Breast epithelium (tissue), 4 donors: ENCODE results near the gene DAPK3. TPM values are rescaled to one million over a fixed set of nuclear protein-coding genes. Genes with fewer than 3 reads are reported as not detected.
A peak's percentile ranks its signal among the peaks of the same experiment; 100 is the strongest.
"Not testable (repeated sequence)": the region's sequence is repeated elsewhere in the genome, so short reads cannot be mapped to it uniquely, and the experiment has no call there.

Source experiments
- DNase-seq, 2 donors: peaks; one replicate each; pipeline ENCODE4 v3.0.0-alpha.2; 2019; ENCODE audit warnings: low spot score in 2 of 2
- H3K27ac ChIP-seq, 2 donors: fragments of 200-600 bp; sonication (generic) in 1 of 2; one replicate each; pipeline ENCODE4 v1.5.1; 2016 to 2019; ENCODE audit warnings: mild to moderate bottlenecking in 1 of 2
- H3K27me3 ChIP-seq, 2 donors: fragments of 200-600 bp; sonication (generic) in 1 of 2; one replicate each; pipeline versions ENCODE4 v1.5.1 to v1.6.0; 2017 to 2019; ENCODE audit warnings: control low read depth in 1 of 2, mild to moderate bottlenecking in 1 of 2
- H3K36me3 ChIP-seq: fragments of 200-600 bp; one replicate; pipeline ENCODE4 v1.5.1; 2019
- H3K4me1 ChIP-seq, 2 donors: fragments of 200-600 bp; sonication (generic); one replicate each; pipeline ENCODE4 v1.5.1; 2016 to 2019; ENCODE audit warnings: control low read depth in 1 of 2
- H3K4me3 ChIP-seq, 3 donors: fragments of 200-600 bp; sonication (generic); 1 replicate in 2 of 3; 2 replicates in 1 of 3; pipeline ENCODE4 v1.5.1; 2016 to 2019; ENCODE audit warnings: mild to moderate bottlenecking in 3 of 3, moderate library complexity in 2 of 3
- H3K9me3 ChIP-seq, 2 donors: fragments of 200-600 bp; sonication (generic) in 1 of 2; one replicate each; pipeline ENCODE4 v1.5.1; 2016 to 2019; ENCODE audit warnings: control low read depth in 1 of 2
- CTCF ChIP-seq, 3 donors: fragments of 450-650 bp; IDR thresholded peaks; one replicate each; pipeline ENCODE4 v1.5.1; 2016 to 2017; ENCODE audit warnings: antibody characterized with exemption in 3 of 3, mild to moderate bottlenecking in 3 of 3, moderate library complexity in 3 of 3
- POLR2A ChIP-seq: fragments of 450-650 bp; IDR thresholded peaks from one replicate; pipeline ENCODE4 v1.6.1; 2016; ENCODE audit warnings: antibody characterized with exemption, mild to moderate bottlenecking, moderate library complexity
- POLR2AphosphoS5 ChIP-seq, 3 donors: sonication (generic); formaldehyde crosslinking; IDR thresholded peaks; one replicate each; pipeline ENCODE4 v1.6.1; 2017; ENCODE audit warnings: antibody characterized with exemption in 3 of 3
- intact Hi-C: fragments of 100-400 bp; cut with DNase I; formaldehyde crosslinking; loops from one replicate; pipeline ENCODE4 v1.15.1; 2023; ENCODE audit warnings: low total_unique reads
- total RNA-seq, 3 donors: library from RNA; depleted of rRNA; stranded (reverse); fragments of >200 nt; gene quantifications; one replicate each; pipeline ENCODE4 v1.1.0, GENCODE V29; 2016

DAPK3 gene
- total RNA-seq, 3 donors from 2014 or later, result 60.3 to 68.6 (median 62.6) TPM

- Histone ChIP-seq H3K4me3 (no peak overlapping the region), H3K4me1 (no peaks in the 10 kb centered on the region), H3K27ac (peak overlapping the region in 1 of 2 donors; percentile 7)
Measured at GRCh38 chr19:3950871-3951861, 19.7 kb downstream of the DAPK3 start.

DNA sequence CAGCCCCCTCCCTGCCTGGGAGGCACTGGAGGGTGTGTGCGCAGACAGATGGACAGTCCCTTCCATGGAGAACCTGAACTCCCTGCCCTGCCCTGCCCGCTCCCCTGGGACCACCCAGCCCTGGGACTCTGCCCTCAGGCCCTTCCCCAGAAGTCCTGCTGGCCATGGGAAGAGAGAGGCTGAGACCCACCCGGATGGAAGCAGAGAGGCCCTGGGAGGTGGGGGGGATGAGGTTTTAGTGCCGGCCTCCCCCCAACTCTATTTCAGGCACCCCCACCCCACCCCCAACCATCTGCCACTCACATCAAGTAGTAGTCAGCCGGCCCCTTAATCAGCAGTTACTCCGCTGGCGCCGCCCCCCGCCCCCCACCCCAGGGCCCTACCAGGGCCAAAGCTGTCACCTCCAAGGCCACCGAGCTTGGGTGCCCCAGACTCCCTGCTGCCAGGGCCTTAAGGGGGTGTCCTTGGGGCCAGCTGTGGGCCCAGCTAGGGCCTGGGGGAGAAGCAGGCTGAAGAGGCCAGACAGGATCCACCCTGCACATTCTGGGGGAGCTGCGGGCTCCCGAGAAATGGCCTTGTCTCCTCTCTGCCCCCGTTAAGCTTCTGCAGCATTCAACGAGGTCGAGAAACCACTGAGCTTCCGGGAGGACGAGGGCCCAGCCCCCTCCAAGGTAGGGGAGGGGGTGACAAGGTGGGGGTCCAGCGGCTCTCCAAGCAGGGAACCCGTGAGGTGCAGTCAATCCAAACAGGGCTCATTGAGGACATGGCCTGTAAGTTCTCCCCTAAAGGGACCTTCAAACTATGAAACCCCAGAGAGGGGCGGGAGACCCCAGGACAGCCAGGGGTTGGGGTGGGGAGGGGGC, 20.7 kb downstream of the DAPK3 start:
- H3K27me3 ChIP-seq, result no peaks in the 10 kb centered on the region
- H3K4me1 ChIP-seq, result no peaks in the 10 kb centered on the region
- H3K27ac ChIP-seq, result no peak overlapping the region
- TF ChIP-seq POLR2A, result no peak
- TF ChIP-seq POLR2AphosphoS5 (IDR thresholded peaks at IDR 0.05), result no peak
- TF ChIP-seq CTCF (IDR thresholded peaks at IDR 0.05), result no peak
- H3K36me3 ChIP-seq, result no peaks in the 10 kb centered on the region
- DNase-seq, result no peak
- no peak overlapping the region for H3K4me3 ChIP-seq
- intact Hi-C loops, result no loop called here
- H3K9me3 ChIP-seq, result no peaks in the 10 kb centered on the region

More at GRCh38 chr19:3950871-3951861, 19.7 kb downstream of the DAPK3 start:
- DNase-seq, result no peak
- no peak for TF ChIP-seq POLR2AphosphoS5 (IDR thresholded peaks at IDR 0.05)
- no peak for TF ChIP-seq POLR2A
- TF ChIP-seq CTCF (IDR thresholded peaks at IDR 0.05), result no peak
- Histone ChIP-seq H3K9me3 (no peaks in the 10 kb centered on the region), H3K36me3 (no peaks in the 10 kb centered on the region), H3K27me3 (no peaks in the 10 kb centered on the region)
- intact Hi-C loops, result no loop called here

DNA sequence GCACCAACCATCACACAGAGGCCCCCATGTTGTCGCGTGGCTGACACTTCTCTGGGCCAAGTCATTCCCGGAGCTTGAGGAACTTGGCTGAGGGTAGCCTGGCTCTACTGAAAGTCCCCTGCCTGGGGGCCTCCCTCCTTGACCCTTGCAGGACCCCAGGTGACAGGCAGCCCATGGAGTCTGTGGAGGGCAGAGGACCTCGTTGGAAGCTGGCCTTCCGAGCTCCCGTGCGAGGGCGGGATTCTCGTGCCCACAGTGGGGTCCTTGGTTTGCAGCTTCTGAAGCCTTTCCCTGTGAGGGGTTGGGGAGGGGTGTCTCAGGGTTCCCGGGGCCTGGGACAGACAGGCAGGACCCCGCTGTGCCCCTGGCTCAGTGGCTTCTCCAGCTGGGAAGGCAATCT, 21.6 kb downstream of the DAPK3 start:
- Histone ChIP-seq H3K36me3 (no peaks in the 10 kb centered on the region), H3K27me3 (no peaks in the 10 kb centered on the region), H3K4me3 (no peak overlapping the region), H3K9me3 (no peaks in the 10 kb centered on the region), H3K27ac (no peak overlapping the region), H3K4me1 (no peaks in the 10 kb centered on the region)
- TF ChIP-seq POLR2A (no peak), POLR2AphosphoS5 (IDR thresholded peaks at IDR 0.05) (no peak)
- intact Hi-C loops, result no loop called here
- DNase-seq, result no peak

GRCh38 chr19:3947316-3947933, 23.5 kb downstream of the DAPK3 start:
- H3K36me3 ChIP-seq, result not testable (repeated sequence)

DNA sequence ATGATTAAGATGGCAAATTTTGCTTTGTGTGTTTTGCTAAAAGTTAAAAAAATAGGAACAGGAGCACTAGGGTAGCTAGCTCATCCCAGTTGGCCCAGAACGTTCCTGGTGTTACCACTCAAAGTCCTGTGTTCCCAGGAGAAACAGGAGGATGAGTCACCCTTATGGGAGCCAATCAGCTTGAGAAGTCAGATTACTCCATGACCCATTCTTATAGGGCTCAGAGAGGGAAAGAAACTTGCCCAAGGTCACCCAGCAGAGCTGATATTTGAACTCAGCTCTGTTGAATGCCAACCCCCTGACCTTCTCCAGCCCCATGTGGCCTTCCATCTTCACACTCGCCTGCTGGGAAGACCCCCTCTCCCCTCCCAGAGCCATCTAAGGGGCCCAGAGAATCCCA, 25.1 kb downstream of the DAPK3 start:
- DNase-seq, result no peak
- Histone ChIP-seq H3K9me3 (no peaks in the 10 kb centered on the region), H3K27me3 (no peaks in the 10 kb centered on the region), H3K4me1 (no peaks in the 10 kb centered on the region), H3K36me3 (no peaks in the 10 kb centered on the region), H3K4me3 (no peak overlapping the region), H3K27ac (no peak overlapping the region)
- TF ChIP-seq POLR2AphosphoS5 (IDR thresholded peaks at IDR 0.05) (no peak), POLR2A (no peak), CTCF (IDR thresholded peaks at IDR 0.05) (no peak)
- intact Hi-C loops, result no loop called here

More at GRCh38 chr19:3947316-3947933, 23.5 kb downstream of the DAPK3 start:
- H3K4me1 ChIP-seq, intact Hi-C loops, H3K4me3 ChIP-seq, DNase-seq, H3K27me3 ChIP-seq, H3K27ac ChIP-seq, H3K9me3 ChIP-seq: not testable (repeated sequence)
